GM19240 (cell line): Measurements from ENCODE around the gene CCDC170.
"Not testable (repeated sequence)": the region's sequence is repeated elsewhere in the genome, so short reads cannot be mapped to it uniquely, and the experiment has no call there.

ENCODE experiments used
- DNase-seq: peaks from one replicate; pipeline ENCODE4 v3.0.0; 2011; ENCODE audit warnings: low spot score; ENCODE audit not compliant: insufficient read length

Gene CCDC170

DNA sequence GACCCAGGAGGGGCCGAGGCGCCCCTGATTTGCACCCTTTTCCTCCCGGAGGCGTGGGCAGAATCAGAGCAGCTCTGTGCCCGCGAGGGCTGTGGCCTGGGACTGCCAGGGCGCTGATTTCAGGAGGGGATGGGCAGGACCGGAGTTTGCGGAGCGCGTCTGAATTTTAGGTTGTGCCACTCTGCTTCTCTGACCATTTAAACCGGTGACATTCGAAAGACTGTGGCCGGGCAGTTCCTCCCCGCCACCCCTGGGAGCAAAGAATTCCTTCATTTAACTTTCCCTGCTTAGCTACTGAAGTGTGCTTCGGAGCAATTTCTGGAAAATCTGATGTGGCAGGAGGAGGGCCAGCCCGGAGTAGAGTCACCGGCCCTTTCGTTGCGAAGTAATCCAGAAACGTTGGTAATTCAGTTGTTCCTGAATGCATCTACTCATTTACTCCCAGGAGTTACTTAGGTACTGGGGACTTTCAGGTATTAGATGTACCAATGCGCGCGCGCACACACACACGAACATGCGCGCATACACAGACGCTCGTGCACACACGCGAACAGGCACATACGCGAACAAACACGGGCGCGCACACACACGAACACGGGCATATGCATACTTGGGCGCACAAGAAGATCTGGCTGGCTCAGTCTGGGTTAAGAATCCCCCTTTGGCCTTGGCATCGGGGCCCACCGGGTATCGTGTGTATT, 568 bp downstream of the CCDC170 start:
- no peak for DNase-seq

DNA sequence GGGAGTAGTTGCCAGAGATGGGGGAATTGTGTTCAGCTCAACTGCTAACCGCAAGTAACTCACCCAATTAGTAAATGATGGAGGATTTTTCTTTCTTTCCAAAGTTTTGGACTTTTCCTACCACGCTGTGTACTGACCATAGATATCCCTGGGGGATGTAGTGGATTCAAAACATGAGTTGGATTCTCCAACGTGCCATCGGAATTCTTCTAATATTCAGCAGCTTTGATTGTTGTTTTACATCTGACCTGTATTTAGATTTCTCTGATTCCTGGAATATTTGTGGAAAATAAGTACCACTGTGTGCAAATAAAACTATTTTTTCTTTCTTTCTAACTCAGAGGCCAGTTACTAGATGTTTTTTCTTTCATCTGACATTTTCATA, 1.1 kb downstream of the CCDC170 start:
- no peak for DNase-seq

DNA sequence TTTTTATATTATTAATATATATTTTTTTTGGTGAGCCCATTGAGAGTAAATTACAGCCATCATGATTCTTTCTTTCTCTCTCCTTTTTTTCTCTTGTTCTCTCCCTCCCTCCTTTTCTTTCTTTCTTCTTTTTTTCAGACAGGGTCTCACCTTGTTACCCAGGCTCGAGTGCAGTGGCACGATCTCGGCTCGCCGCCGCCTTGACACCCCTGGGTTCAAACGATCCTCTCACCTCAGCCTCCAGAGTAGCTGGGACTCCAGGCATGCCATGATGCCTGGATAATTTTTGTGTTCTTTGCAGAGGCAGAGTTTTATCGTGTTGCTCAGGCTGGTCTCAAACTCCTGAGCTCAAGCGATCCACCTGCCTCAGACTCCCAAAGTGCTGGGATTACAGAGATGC, 1.6 kb downstream of the CCDC170 start:
- no peak for DNase-seq

DNA sequence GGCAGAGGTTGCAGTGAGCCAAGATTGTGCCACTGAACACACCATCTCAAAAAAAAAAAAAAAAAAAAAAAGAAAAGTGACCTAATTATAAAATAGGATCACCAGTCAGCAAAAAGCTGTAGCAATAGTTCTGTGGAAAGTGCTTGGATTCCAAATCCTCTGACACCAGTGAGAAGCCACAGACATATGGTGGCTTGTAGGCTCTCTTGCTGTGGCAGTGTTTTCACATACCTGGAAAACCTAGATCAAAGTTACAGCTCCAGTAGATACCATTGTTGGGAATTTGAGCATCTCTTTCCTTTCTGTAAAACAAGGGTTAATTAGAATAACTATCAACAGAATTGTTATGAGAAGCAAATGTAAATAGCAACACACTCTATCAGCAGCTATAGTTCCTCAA, 4.1 kb downstream of the CCDC170 start:
- no peak for DNase-seq

DNA sequence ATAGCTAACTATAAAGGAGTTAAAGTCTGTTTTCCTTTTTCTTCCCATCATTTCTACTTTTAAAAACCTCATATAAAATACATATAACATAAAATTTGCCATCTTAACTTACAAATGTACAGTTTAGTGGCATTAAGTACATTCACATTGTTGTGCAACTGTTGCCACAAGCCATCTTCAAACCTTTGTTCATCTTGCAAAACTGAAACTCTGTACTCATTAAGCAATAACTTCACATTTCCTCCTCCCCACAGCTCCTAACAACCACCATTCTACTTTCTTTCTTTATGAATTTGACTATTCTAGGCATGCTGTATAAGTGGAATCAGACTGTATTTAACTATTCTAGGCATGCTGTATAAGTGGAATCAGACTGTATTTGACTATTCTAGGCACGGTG, 4.5 kb downstream of the CCDC170 start:
- DNase-seq: no peak

- no peak for DNase-seq
These were observed 5.7 kb downstream of the CCDC170 start for GRCh38 chr6:151499551-151499950.

GRCh38 chr6:151501511-151502136, 7.8 kb downstream of the CCDC170 start:
- no peak for DNase-seq

DNA sequence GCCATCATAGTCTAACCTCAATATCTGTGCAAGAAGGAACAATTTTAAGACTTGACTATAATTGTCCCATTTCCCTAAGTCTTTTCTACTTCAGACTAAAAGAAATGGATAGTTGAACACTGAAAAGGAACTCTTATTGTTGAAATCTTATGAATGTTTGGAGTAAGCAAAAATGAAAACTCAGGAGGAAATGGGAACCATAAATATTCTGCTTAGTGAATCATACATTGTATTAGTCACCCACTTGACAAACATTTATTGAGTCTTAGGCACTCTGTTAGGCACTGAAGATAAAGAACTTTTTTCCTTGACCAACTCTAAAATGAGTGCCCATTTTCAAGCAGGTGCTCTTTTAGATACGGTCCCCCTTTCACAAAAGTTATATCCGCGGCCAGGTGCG, 8.7 kb downstream of the CCDC170 start:
- no peak for DNase-seq

GRCh38 chr6:151506761-151507160, 12.9 kb downstream of the CCDC170 start:
- DNase-seq: no peak

DNA sequence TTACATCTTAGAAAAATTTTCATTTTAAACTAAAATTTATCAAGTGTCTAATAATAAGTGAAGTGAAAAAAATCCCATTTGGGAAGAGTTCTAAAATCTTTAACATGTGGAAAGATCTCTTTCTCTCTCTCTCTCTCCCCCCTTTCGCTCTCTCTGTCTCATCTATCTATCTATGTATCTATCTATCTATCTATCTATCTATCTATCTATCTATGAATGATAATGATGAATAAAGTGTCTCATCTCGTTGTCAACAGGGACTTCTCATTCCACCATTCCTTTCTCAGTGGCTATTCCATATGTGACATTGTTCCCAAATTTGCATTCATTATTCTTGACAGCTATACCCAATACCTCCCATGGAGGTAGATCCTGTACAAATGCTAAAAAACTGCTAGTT, 15.2 kb downstream of the CCDC170 start:
- DNase-seq: no peak

GRCh38 chr6:151512481-151512880, 18.7 kb downstream of the CCDC170 start:
- DNase-seq: no peak

- no peak for DNase-seq
These were observed 20.3 kb downstream of the CCDC170 start for GRCh38 chr6:151514000-151514730.

- not testable (repeated sequence) for DNase-seq
These were observed 25.2 kb downstream of the CCDC170 start for GRCh38 chr6:151518992-151519391.

DNA sequence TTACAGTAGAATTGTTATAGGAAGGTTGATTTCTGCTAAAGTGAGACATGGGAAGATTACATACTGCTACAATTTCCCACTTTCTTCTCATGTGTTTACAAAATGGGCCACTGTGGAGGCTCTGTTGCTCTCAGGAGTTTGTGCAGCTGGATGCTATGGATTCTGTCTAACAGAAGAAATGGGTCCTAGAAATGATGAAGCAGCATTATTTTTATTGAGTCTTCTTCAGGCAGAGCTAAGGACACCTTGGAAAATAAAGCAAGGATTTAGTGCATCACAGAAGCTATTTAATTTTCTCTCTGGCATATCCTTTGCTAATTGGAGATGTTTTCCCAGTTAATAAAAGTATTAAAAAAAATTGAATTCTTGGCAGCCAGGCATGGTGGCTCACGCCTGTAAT, 29.2 kb downstream of the CCDC170 start:
- no peak for DNase-seq

- DNase-seq: no peak
These were observed 30.2 kb downstream of the CCDC170 start for GRCh38 chr6:151524059-151524458.

DNA sequence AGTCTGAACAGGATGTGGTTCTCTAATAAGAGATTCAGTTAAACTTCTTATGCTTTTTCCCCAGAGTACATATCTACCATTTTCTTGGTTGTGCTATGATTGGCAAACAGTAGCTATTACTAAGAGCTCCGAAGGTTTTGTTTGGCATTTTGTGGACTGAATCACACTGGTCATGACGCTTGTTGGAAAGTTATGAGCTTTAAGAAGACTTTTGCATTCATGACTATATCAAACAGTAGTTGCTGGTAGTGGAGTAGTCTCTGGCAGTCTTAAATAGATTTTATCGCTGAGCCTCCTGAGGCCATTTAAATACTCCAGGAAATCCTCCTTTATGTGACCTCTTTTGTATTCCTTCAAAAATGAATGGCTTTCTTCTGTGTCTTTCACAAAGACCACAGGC, 40.8 kb downstream of the CCDC170 start:
- no peak for DNase-seq

- DNase-seq: no peak
These were observed 41.8 kb downstream of the CCDC170 start for GRCh38 chr6:151535476-151536187.

DNA sequence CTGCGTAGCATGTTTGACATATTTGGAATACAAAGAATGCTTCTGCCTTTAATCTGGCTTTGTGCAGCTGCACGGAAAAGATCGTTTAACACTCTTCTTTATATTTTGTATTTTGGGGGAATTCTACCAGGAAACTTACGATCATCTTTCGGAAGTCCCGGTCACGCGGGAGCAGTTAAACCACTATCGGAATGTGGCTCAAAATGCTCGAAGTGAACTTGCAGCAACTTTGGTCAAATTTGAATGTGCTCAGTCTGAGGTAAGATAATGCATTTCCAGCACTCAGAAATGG, 42.3 kb downstream of the CCDC170 start:
- DNase-seq: no peak

GRCh38 chr6:151537556-151537955, 43.7 kb downstream of the CCDC170 start:
- no peak for DNase-seq

GRCh38 chr6:151539506-151540268, 45.9 kb downstream of the CCDC170 start:
- DNase-seq: no peak

- DNase-seq: no peak
These were observed 50.6 kb downstream of the CCDC170 start for GRCh38 chr6:151544453-151544852.
